Heart right ventricle (tissue), 16 donors: ENCODE data around the gene FAM204A. TPM values are rescaled to one million over a fixed set of nuclear protein-coding genes. Genes with fewer than 3 reads are reported as not detected.

Experiments
- ATAC-seq, 8 donors: fragments of 200-7000 bp; cut with Tn5 transposase; one replicate each; pipeline ENCODE4 v1.9.1; 2020; ENCODE audit warnings: mild to moderate bottlenecking in 8 of 8, moderate library complexity in 8 of 8, moderate number of reproducible peaks in 1 of 8
- DNase-seq, 2 donors: peaks; one replicate each; pipeline ENCODE4 v3.0.0-alpha.2; 2020
- H3K27ac ChIP-seq, 10 donors: fragments of 200-600 bp; sonication (generic) in 2 of 10; one replicate each; pipeline versions ENCODE4 v1.5.0 to v1.8.0; 2020 to 2022; ENCODE audit warnings: mild to moderate bottlenecking in 3 of 10
- H3K27me3 ChIP-seq, 7 donors: fragments of 200-600 bp; one replicate each; pipeline ENCODE4 v1.8.0; 2021 to 2022; ENCODE audit warnings: mild to moderate bottlenecking in 2 of 7
- H3K36me3 ChIP-seq, 9 donors: fragments of 200-600 bp; sonication (generic) in 1 of 9; one replicate each; pipeline versions ENCODE4 v1.5.0 to v1.8.0; 2020 to 2022; ENCODE audit warnings: mild to moderate bottlenecking in 2 of 9
- H3K4me1 ChIP-seq, 9 donors: fragments of 200-600 bp; sonication (generic) in 1 of 9; one replicate each; pipeline versions ENCODE4 v1.5.0 to v1.8.0; 2020 to 2022; ENCODE audit warnings: mild to moderate bottlenecking in 4 of 9
- H3K4me3 ChIP-seq, 10 donors: fragments of 200-600 bp; sonication (generic) in 2 of 10; one replicate each; pipeline versions ENCODE4 v1.5.0 to v1.8.0; 2020 to 2022; ENCODE audit warnings: mild to moderate bottlenecking in 7 of 10, moderate library complexity in 2 of 10
- H3K9me3 ChIP-seq, 11 donors: fragments of 200-600 bp in 10 of 11; sonication (generic) in 2 of 11; one replicate each; pipeline versions ENCODE4 v1.5.0 to v1.8.0; 2013 to 2022; ENCODE audit warnings: mild to moderate bottlenecking in 2 of 11, control low read depth in 1 of 11, moderate library complexity in 1 of 11
- CTCF ChIP-seq, 9 donors: fragments of 200-600 bp; sonication (generic) in 2 of 9; IDR thresholded peaks; one replicate each; pipeline versions ENCODE4 v1.5.0 to v1.8.0; 2021 to 2022; ENCODE audit warnings: antibody characterized with exemption in 9 of 9, mild to moderate bottlenecking in 5 of 9, moderate library complexity in 1 of 9
- intact Hi-C, 10 donors: fragments of 100-400 bp; cut with DNase I; formaldehyde crosslinking; loops; one replicate each; pipeline versions ENCODE4 v1.11.1 to v1.14.2; 2022
- polyA plus RNA-seq, 2 donors: library from polyadenylated mRNA; stranded (reverse); fragments of 200-250 nt; gene quantifications; one replicate each; pipeline ENCODE4 v1.2.3, GENCODE V29; 2013
- total RNA-seq, 10 donors: library from RNA; stranded (reverse); fragmentation: NEBNext Ultra II Directional in 3 of 10; extraction: Animal tissue kit (Norgen Biotek cat#: 25700) in 3 of 10; gene quantifications; one replicate each; pipeline versions ENCODE4 v1.2.1 to v1.2.4, GENCODE V29; 2021 to 2023
- donor health status: Arrhythmogenic right ventricular cardiomyopathy.
- donor health status: ischemic (EF 13 %, LVEDD 7.1; RV severe dilation, severe dysfunction).
- donor health status: healthy with polysubstance abuse.
- donor health status: DM: no; HTN: yes; CAD: no.
- donor health status: DM: no; HTN: no; CAD: no.
- donor health status: ischemic (EF 25% LVEDD 6.9; RV normal size, moderate dysfunction).
- donor health status: ischemic (EF 25% LVEDD 5.7; RV mildly dilated, moderate dysfunction).
- donor health status: healthy.
- donor health status: DM: yes; HTN: yes; CAD: no.
- donor health status: Ischemic cardiomyopathy.
- donor health status: ischemic (EF 35%, LVEDD 5.7; RV mildly dilated, moderate dysfunction).
- donor health status: nonischemic (EF 11% LVEDD 7.7; RV severe dilation, severe dysfunction).
- donor health status: DM: yes; HTN: yes; CAD: no.
- donor health status: PGD.
- donor health status: ischemic (EF 29% LVEDD 5.4; RV normal size, mild dysfunction).
- donor health status: nonischemic (EF 23%, LVEDD 6.1; RV moderate dilation, normal function).

FAM204A gene
- total and polyA plus RNA-seq, 12 donors = 29.0 to 77.7 (median 62.9) TPM

- Histone ChIP-seq H3K36me3 (no peaks in the 10 kb centered on the region), H3K4me3 (no peak overlapping the region), H3K4me1 (no peaks in the 10 kb centered on the region), H3K27me3 (peaks cover 10 to 89% (median 73%) of the 10 kb centered on the region in 7 donors), H3K27ac (no peak overlapping the region), H3K9me3 (no peaks in the 10 kb centered on the region)
- TF ChIP-seq CTCF (IDR thresholded peaks at IDR 0.05) = no peak
- intact Hi-C loops = loop anchor here in 5 of 10 donors (10.0 kb wide), 2 partner anchors 715 to 1035 kb away; no protein-coding TSS in a partner anchor
- ATAC-seq = no peak
- no peak for DNase-seq
These were observed 92.4 kb downstream of the FAM204A start for GRCh38 chr10:118249714-118250113.
